Measurements from ENCODE around the gene SDK1. TPM values are rescaled to one million over a fixed set of nuclear protein-coding genes. Genes with fewer than 3 reads are reported as not detected.

Gene SDK1
- total RNA-seq, 1 experiment from 2014 or later: 9.3 TPM

GRCh38 chr7:3795781-3796180, 494.7 kb downstream of the SDK1 start:
- CTCF ChIA-PET: no interaction called here
- H3K4me1 Mint-ChIP-seq: peaks cover 9% of the 10 kb centered on the region

GRCh38 chr7:3805151-3805550, 504.1 kb downstream of the SDK1 start:
- H3K4me1 Mint-ChIP-seq: peaks cover 32% of the 10 kb centered on the region
- DNase-seq (ENCODE audit: low spot score) (no peak), ATAC-seq (no peak)
- CTCF ChIA-PET: no interaction called here
- POLR2A ChIA-PET: no interaction called here
- H3K9me3 Mint-ChIP-seq: no peaks in the 10 kb centered on the region
- no peaks in the 10 kb centered on the region for H3K27me3 Mint-ChIP-seq (ENCODE audit: low read depth)
- no peak overlapping the region for H3K4me3 Mint-ChIP-seq
- no peak overlapping the region for H3K27ac Mint-ChIP-seq
- no peaks in the 10 kb centered on the region for H3K36me3 Mint-ChIP-seq
- TF ChIP-seq GABPB1 (CRISPR knock-in tag; IDR thresholded peaks at IDR 0.05) (no peak), ESRRA (CRISPR knock-in tag; IDR thresholded peaks at IDR 0.05; ENCODE audit: borderline replicate concordance) (no peak), MAX (CRISPR knock-in tag; IDR thresholded peaks at IDR 0.05) (no peak), PREB (CRISPR knock-in tag; IDR thresholded peaks at IDR 0.05; ENCODE audit: borderline replicate concordance) (no peak), NR3C1 (CRISPR knock-in tag; conservative IDR thresholded peaks at IDR 0.05; ENCODE audit: low read depth) (no peak), ZNF121 (CRISPR knock-in tag; IDR thresholded peaks at IDR 0.05) (no peak), E2F5 (CRISPR knock-in tag; IDR thresholded peaks at IDR 0.05) (no peak), ZBTB21 (CRISPR knock-in tag; IDR thresholded peaks at IDR 0.05; ENCODE audit: borderline replicate concordance) (no peak), ZSCAN18 (CRISPR knock-in tag; IDR thresholded peaks at IDR 0.05) (no peak), SOX15 (CRISPR knock-in tag; IDR thresholded peaks at IDR 0.05) (no peak), ERG (CRISPR knock-in tag; IDR thresholded peaks at IDR 0.05) (no peak), CDX4 (CRISPR knock-in tag; IDR thresholded peaks at IDR 0.05; ENCODE audit: borderline replicate concordance) (no peak)

More at GRCh38 chr7:3795781-3796180, 494.7 kb downstream of the SDK1 start:
- DNase-seq (ENCODE audit: low spot score) (no peak), ATAC-seq (no peak)
- H3K9me3 Mint-ChIP-seq: peaks cover 4% of the 10 kb centered on the region; the same call in 1 of the 2 replicates
- H3K36me3 Mint-ChIP-seq: no peaks in the 10 kb centered on the region
- H3K27me3 Mint-ChIP-seq (ENCODE audit: low read depth): no peaks in the 10 kb centered on the region
- H3K4me3 Mint-ChIP-seq: no peak overlapping the region
- H3K27ac Mint-ChIP-seq: no peak overlapping the region
- TF ChIP-seq ZNF281 (CRISPR knock-in tag; IDR thresholded peaks at IDR 0.05): no peak
- no peak for TF ChIP-seq ESRRA (CRISPR knock-in tag; IDR thresholded peaks at IDR 0.05; ENCODE audit: borderline replicate concordance)
- no peak for TF ChIP-seq TEAD4 (CRISPR knock-in tag; IDR thresholded peaks at IDR 0.05)
- TF ChIP-seq ATF3 (CRISPR knock-in tag; conservative IDR thresholded peaks at IDR 0.05): no peak
- TF ChIP-seq RORB (CRISPR knock-in tag; IDR thresholded peaks at IDR 0.05): no peak
- TF ChIP-seq MXD4 (CRISPR knock-in tag; IDR thresholded peaks at IDR 0.05; ENCODE audit: borderline replicate concordance): no peak
- TF ChIP-seq NFE2L1 (CRISPR knock-in tag; IDR thresholded peaks at IDR 0.05): no peak
- TF ChIP-seq SMAD3 (CRISPR knock-in tag; IDR thresholded peaks at IDR 0.05; ENCODE audit: borderline replicate concordance): no peak
- no peak for TF ChIP-seq FOXJ3 (CRISPR knock-in tag; IDR thresholded peaks at IDR 0.05; ENCODE audit: borderline replicate concordance)
- TF ChIP-seq RELA (CRISPR knock-in tag; IDR thresholded peaks at IDR 0.05; ENCODE audit: borderline replicate concordance): no peak
- TF ChIP-seq ZBTB43 (CRISPR knock-in tag; IDR thresholded peaks at IDR 0.05): no peak
- no peak for TF ChIP-seq ZNF138 (CRISPR knock-in tag; conservative IDR thresholded peaks at IDR 0.05)
- TF ChIP-seq ZNF423 (CRISPR knock-in tag; IDR thresholded peaks at IDR 0.05): no peak
- POLR2A ChIA-PET: no interaction called here

All from WTC11 (cell line).